Neural progenitor cell (in vitro differentiated cells): ENCODE measurements around the gene LMX1B. TPM values are rescaled to one million over a fixed set of nuclear protein-coding genes. Genes with fewer than 3 reads are reported as not detected.

ENCODE experiments used
- DNase-seq: peaks from one replicate; pipeline ENCODE4 v3.0.0-alpha.2; 2016; ENCODE audit warnings: low spot score
- H2AFZ ChIP-seq: fragments of 200-600 bp; sonication (generic); replicated peaks from 2 replicates; pipeline ENCODE4 v1.6.1; 2016; ENCODE audit warnings: antibody characterized with exemption
- H3F3A ChIP-seq: fragments of 200-600 bp; sonication (generic); 2 replicates; pipeline ENCODE4 v1.6.1; 2016; ENCODE audit warnings: antibody characterized with exemption, low read depth
- H3K27ac ChIP-seq: fragments of 200-600 bp; sonication (generic); 2 replicates; pipeline ENCODE4 v1.5.1; 2016; ENCODE audit warnings: mild to moderate bottlenecking
- H3K27me3 ChIP-seq: fragments of 200-600 bp; sonication (generic); 2 replicates; pipeline ENCODE4 v1.6.1; 2016; ENCODE audit warnings: mild to moderate bottlenecking, moderate library complexity
- H3K36me3 ChIP-seq: fragments of 200-600 bp; sonication (generic); 2 replicates; pipeline ENCODE4 v1.5.1; 2016
- H3K4me1 ChIP-seq: fragments of 200-600 bp; sonication (generic); 2 replicates; pipeline ENCODE4 v1.6.1; 2016; ENCODE audit warnings: mixed run types
- H3K4me2 ChIP-seq: fragments of 200-600 bp; sonication (generic); 2 replicates; pipeline ENCODE4 v1.6.1; 2016
- H3K4me3 ChIP-seq: fragments of 200-600 bp; sonication (generic); 2 replicates; pipeline ENCODE4 v1.5.1; 2016
- H3K79me2 ChIP-seq: fragments of 200-600 bp; sonication (generic); 2 replicates; pipeline ENCODE4 v1.6.1; 2016; ENCODE audit warnings: low read depth
- H3K9ac ChIP-seq: fragments of 200-600 bp; sonication (generic); 2 replicates; pipeline ENCODE4 v1.6.1; 2016
- H3K9me3 ChIP-seq: fragments of 200-600 bp; sonication (generic); 2 replicates; pipeline ENCODE4 v1.5.1; 2016; ENCODE audit warnings: low read depth
- H4K20me1 ChIP-seq: fragments of 200-600 bp; sonication (generic); 2 replicates; pipeline ENCODE4 v1.6.1; 2016; ENCODE audit warnings: low read depth
- H3K27ac Mint-ChIP-seq: 3 replicates; pipeline ENCODE4 v1.8.0; 2021; ENCODE audit warnings: mixed read lengths
- H3K27me3 Mint-ChIP-seq: 2 replicates; pipeline ENCODE4 v1.8.0; 2022; ENCODE audit warnings: low read depth, mild to moderate bottlenecking, inconsistent platforms, moderate library complexity, mixed read lengths; ENCODE audit not compliant: insufficient read depth
- H3K36me3 Mint-ChIP-seq: 3 replicates; pipeline ENCODE4 v1.8.0; 2021; ENCODE audit warnings: mixed read lengths
- H3K4me1 Mint-ChIP-seq: 3 replicates; pipeline ENCODE4 v1.8.0; 2021; ENCODE audit warnings: mixed read lengths
- H3K4me3 Mint-ChIP-seq: 3 replicates; pipeline ENCODE4 v1.8.0; 2021; ENCODE audit warnings: mild to moderate bottlenecking, moderate library complexity, mixed read lengths
- H3K9me3 Mint-ChIP-seq: 3 replicates; pipeline ENCODE4 v1.8.0; 2020; ENCODE audit warnings: mixed read lengths
- EZH2 ChIP-seq: fragments of 200-600 bp; sonication (generic); IDR thresholded peaks from 2 replicates; pipeline ENCODE4 v1.6.1; 2017; ENCODE audit warnings: antibody characterized with exemption, mild to moderate bottlenecking, moderate library complexity
- EZH2phosphoT487 ChIP-seq: fragments of 200-600 bp; sonication (generic); IDR thresholded peaks from 2 replicates; pipeline ENCODE4 v1.6.1; 2017; ENCODE audit warnings: antibody characterized with exemption
- total RNA-seq: library from RNA; depleted of rRNA; stranded (reverse); fragments of >200 nt; gene quantifications from 2 replicates; pipeline ENCODE4 v1.2.3, GENCODE V29; 2015; ENCODE audit warnings: low replicate concordance
- TF ChIP-seq, protein P1 (sequence below): fragments of 200-600 bp; sonication (generic); IDR thresholded peaks from 2 replicates; pipeline ENCODE4 v1.5.1; 2017; ENCODE audit warnings: antibody characterized with exemption, mild to moderate bottlenecking

Gene LMX1B
- total RNA-seq, 1 donor from 2014 or later, result 0.19 TPM

DNA sequence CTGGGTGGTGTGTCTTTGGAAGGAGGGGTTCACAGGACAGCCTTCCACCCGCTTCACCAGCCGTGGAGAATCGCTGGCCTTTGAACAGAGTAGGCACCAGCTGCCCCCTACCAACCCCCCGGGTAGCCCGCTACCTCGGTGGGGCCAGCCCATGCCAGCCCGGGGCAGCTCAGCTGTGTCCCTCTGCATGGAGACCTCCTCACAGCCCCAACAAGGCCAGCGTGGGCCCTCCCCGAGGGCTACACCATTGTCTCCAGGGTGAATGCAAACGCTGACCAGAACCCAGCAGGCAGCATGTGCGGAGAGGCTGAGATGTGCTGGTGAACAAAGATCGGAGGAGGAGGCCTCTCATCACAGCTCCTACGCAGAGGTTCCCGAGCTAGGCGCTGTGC is 51.9 kb downstream of the LMX1B start:
- Mint-ChIP-seq H3K36me3 (no peaks in the 10 kb centered on the region), H3K9me3 (no peaks in the 10 kb centered on the region), H3K4me3 (peak overlapping the region; percentile 81), H3K27ac (peak overlapping the region; percentile 3), H3K4me1 (peaks cover 37% of the 10 kb centered on the region), H3K27me3 (peaks cover 14% of the 10 kb centered on the region)
- no peaks in the 10 kb centered on the region for H3K9me3 ChIP-seq
- no peaks in the 10 kb centered on the region for H3K79me2 ChIP-seq
- no peaks in the 10 kb centered on the region for H3K36me3 ChIP-seq
- no peak overlapping the region for H3K9ac ChIP-seq
- H3K4me1 ChIP-seq, result peaks cover 41% of the 10 kb centered on the region
- H4K20me1 ChIP-seq, result peaks cover 26% of the 10 kb centered on the region
- peak overlapping the region; percentile 92 for H3K4me2 ChIP-seq
- peaks cover 71% of the 10 kb centered on the region for H3K27me3 ChIP-seq
- H3K27ac ChIP-seq, result no peak overlapping the region
- peak; percentile 53 for DNase-seq
- TF ChIP-seq, protein P1, sequence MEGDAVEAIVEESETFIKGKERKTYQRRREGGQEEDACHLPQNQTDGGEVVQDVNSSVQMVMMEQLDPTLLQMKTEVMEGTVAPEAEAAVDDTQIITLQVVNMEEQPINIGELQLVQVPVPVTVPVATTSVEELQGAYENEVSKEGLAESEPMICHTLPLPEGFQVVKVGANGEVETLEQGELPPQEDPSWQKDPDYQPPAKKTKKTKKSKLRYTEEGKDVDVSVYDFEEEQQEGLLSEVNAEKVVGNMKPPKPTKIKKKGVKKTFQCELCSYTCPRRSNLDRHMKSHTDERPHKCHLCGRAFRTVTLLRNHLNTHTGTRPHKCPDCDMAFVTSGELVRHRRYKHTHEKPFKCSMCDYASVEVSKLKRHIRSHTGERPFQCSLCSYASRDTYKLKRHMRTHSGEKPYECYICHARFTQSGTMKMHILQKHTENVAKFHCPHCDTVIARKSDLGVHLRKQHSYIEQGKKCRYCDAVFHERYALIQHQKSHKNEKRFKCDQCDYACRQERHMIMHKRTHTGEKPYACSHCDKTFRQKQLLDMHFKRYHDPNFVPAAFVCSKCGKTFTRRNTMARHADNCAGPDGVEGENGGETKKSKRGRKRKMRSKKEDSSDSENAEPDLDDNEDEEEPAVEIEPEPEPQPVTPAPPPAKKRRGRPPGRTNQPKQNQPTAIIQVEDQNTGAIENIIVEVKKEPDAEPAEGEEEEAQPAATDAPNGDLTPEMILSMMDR, result no peak
- TF ChIP-seq EZH2, result no peak
- no peak for TF ChIP-seq EZH2phosphoT487
- H2AFZ ChIP-seq, result no peak overlapping the region
- H3K4me3 ChIP-seq, result peak overlapping the region; percentile 48
- peaks cover 47% of the 10 kb centered on the region for H3F3A ChIP-seq

DNA sequence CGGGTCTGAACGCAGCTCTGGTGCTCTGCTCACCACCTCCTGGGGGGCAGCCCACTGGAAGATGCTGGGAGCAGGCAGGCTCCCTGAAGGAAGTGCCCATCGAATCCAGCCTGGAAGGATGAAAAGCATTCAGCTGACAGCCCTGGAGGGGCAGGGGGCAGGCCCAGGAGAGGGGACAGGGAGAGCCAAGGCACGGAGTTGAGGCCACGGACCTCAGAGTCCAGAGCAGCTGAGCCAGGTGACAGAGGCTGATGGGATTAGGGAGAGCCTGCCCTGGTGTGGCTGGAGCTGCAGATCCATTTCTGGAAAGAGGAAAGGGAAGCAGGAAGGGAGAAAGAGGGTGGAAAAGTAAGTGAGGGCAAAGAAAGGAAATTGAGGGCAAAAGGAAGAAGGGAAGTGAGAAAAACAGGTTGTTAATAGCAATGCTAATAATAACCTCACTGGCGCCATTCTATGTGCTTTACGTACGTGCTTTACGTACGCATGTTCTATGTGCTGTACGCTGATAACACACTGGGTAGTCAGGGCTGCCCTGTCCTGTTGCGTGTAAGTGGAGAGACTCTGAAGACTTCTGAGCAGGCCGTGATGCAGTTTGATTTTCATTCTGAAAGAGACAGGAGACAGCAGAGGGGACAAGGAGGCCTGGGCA is 52.6 kb downstream of the LMX1B start:
- H3K4me3 ChIP-seq, result peak overlapping the region; percentile 48
- H3K4me2 ChIP-seq, result peak overlapping the region; percentile 92
- Mint-ChIP-seq H3K4me3 (peak overlapping the region; percentile 0), H3K9me3 (no peaks in the 10 kb centered on the region), H3K27me3 (peaks cover 18% of the 10 kb centered on the region), H3K27ac (peak overlapping the region; percentile 3), H3K36me3 (no peaks in the 10 kb centered on the region), H3K4me1 (peaks cover 35% of the 10 kb centered on the region)
- no peak for TF ChIP-seq EZH2
- TF ChIP-seq EZH2phosphoT487, result no peak
- TF ChIP-seq, protein P1, result no peak
- H2AFZ ChIP-seq, result no peak overlapping the region
- H3K9ac ChIP-seq, result no peak overlapping the region
- H3K36me3 ChIP-seq, result no peaks in the 10 kb centered on the region
- peak; percentile 41 for DNase-seq
- H3K9me3 ChIP-seq, result no peaks in the 10 kb centered on the region
- peaks cover 50% of the 10 kb centered on the region for H3F3A ChIP-seq
- H3K79me2 ChIP-seq, result no peaks in the 10 kb centered on the region
- peaks cover 32% of the 10 kb centered on the region for H4K20me1 ChIP-seq
- H3K4me1 ChIP-seq, result peaks cover 46% of the 10 kb centered on the region
- peaks cover 77% of the 10 kb centered on the region for H3K27me3 ChIP-seq
- H3K27ac ChIP-seq, result no peak overlapping the region

DNA sequence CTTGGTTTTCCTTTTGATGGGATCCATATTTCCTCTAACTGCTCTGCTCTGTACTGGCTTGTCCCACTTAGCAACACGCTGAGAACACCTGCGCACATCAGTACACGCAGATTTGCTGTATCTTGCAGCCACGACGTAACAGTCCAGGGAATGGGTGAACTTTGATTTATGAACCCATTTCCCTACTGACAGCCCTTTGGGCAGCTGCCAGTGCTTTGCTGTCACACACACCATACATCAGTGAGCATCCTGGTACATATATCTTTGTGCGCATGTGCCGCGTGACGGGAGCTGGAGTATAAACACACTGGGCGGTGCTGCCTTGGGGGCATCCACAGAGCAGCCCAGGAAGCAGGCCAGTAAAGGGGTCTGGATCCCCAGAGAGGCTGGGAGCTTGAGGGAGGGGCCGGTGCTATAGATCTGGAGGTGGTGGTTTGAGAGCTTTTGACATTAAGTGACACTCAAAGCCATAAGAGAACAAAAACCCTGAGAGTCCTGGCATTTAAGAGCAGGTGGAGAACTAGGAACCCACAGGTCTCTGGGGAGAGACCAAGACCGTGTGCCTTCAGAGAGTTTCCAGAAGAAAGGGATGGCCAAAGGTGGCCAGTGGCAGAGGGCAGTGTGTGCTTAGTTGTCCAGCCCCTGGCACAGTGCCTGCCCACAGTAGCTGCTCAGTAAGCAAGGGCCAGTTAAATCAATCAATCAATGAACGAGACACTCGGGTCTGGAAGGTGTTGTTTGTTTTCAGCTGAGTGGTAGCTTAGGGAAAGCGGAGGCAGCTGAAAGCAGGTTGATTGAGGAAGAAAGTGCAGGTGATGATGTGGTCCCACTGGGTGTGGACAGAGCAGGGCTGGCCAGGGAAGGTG is 53.7 kb downstream of the LMX1B start:
- DNase-seq, result no peak
- Histone ChIP-seq H2AFZ (no peak overlapping the region), H3K9me3 (no peaks in the 10 kb centered on the region), H4K20me1 (peaks cover 36% of the 10 kb centered on the region), H3K4me3 (no peak overlapping the region), H3F3A (peaks cover 56% of the 10 kb centered on the region), H3K36me3 (no peaks in the 10 kb centered on the region), H3K79me2 (no peaks in the 10 kb centered on the region), H3K4me2 (no peak overlapping the region), H3K27me3 (peaks cover 88% of the 10 kb centered on the region), H3K4me1 (peaks cover 46% of the 10 kb centered on the region), H3K9ac (no peak overlapping the region), H3K27ac (no peak overlapping the region)
- H3K27me3 Mint-ChIP-seq, result peaks cover 15% of the 10 kb centered on the region
- H3K4me3 Mint-ChIP-seq, result no peak overlapping the region
- H3K9me3 Mint-ChIP-seq, result no peaks in the 10 kb centered on the region
- no peak overlapping the region for H3K27ac Mint-ChIP-seq
- H3K4me1 Mint-ChIP-seq, result peaks cover 39% of the 10 kb centered on the region
- no peaks in the 10 kb centered on the region for H3K36me3 Mint-ChIP-seq
- TF ChIP-seq, protein P1, result no peak
- no peak for TF ChIP-seq EZH2phosphoT487
- no peak for TF ChIP-seq EZH2
